Vagina (tissue), 2 donors: ENCODE measurements around the gene LITAF.

Experiments used
- POLR2A ChIP-seq, 2 donors: fragments of 450-650 bp; IDR thresholded peaks; one replicate each; pipeline ENCODE4 v1.6.1; 2017; ENCODE audit warnings: antibody characterized with exemption in 2 of 2, mild to moderate bottlenecking in 2 of 2, moderate library complexity in 2 of 2
- TF ChIP-seq, protein P1 (sequence below), 3 experiments: fragments of 450-650 bp in 2 of 3; fragments of 200-600 bp in 1 of 3; sonication (generic) in 1 of 3; IDR thresholded peaks; one replicate each; pipeline ENCODE4 v1.5.1; 2017 to 2019; ENCODE audit warnings: antibody characterized with exemption in 3 of 3, mild to moderate bottlenecking in 2 of 3, moderate library complexity in 2 of 3

DNA sequence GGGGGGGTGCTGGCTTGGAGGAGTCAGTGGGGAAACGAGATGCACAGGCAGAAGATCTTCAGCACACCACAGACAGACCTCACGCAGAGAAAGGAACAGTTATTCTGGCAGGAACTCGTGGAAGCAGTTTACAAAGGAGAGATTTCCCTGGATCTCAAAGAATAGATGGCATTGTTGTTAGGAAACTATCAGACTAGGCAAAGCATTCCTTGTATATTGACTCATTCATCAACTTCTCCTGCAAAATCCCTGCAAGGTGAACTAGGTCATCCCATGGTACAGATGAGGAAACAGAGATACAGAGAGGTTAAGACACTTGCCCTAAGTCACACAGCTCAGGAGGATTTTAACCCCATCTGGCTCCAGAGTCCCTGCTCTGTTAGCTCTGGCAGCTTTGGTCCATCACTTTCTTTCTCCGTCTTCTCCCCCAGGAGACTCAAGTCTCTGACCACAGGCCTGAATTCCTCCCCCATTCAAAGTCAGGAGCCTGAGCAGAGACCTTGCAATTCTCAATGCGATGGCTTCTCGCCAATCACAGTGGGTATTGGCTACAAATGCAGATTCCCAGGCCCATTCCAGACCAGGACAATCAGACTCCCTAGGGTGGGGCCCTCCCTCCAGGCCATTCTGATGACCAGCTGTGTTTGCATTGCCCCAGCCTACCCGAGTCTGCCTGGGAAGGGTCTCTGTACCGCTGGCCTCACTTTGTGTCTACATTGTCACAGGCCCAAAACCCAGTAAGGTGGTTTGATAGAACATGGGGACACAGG, 56.4 kb downstream of the LITAF start:
- TF ChIP-seq, protein P1, sequence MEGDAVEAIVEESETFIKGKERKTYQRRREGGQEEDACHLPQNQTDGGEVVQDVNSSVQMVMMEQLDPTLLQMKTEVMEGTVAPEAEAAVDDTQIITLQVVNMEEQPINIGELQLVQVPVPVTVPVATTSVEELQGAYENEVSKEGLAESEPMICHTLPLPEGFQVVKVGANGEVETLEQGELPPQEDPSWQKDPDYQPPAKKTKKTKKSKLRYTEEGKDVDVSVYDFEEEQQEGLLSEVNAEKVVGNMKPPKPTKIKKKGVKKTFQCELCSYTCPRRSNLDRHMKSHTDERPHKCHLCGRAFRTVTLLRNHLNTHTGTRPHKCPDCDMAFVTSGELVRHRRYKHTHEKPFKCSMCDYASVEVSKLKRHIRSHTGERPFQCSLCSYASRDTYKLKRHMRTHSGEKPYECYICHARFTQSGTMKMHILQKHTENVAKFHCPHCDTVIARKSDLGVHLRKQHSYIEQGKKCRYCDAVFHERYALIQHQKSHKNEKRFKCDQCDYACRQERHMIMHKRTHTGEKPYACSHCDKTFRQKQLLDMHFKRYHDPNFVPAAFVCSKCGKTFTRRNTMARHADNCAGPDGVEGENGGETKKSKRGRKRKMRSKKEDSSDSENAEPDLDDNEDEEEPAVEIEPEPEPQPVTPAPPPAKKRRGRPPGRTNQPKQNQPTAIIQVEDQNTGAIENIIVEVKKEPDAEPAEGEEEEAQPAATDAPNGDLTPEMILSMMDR (IDR thresholded peaks at IDR 0.05), result no peak
- TF ChIP-seq POLR2A (IDR thresholded peaks at IDR 0.05), result no peak
